Activated CD8-positive, alpha-beta T cell treated with anti-CD3 and anti-CD28 coated beads for 36 hours (primary cell): ENCODE data around the gene KRT16. TPM values are rescaled to one million over a fixed set of nuclear protein-coding genes. Genes with fewer than 3 reads are reported as not detected.

ENCODE experiments used
- ATAC-seq: fragments of 200-7000 bp; cut with Tn5 transposase; one replicate; pipeline ENCODE4 v1.10.0; 2021; ENCODE audit warnings: mild to moderate bottlenecking, moderate library complexity
- CTCF ChIA-PET: fragments of 350-600 bp; sonication (Branson Sonifier 250); formaldehyde crosslinking; loops from one replicate; lab custom pipeline; 2021; ENCODE audit warnings: antibody characterized with exemption; lab: Charles Lee
- POLR2A ChIA-PET: fragments of 350-600 bp; sonication (Branson Sonifier 250); formaldehyde crosslinking; loops from one replicate; lab custom pipeline; 2021; ENCODE audit warnings: antibody characterized with exemption; lab: Charles Lee
- DNase-seq: peaks from one replicate; pipeline ENCODE4 v3.0.0-alpha.2; 2020
- H3K27ac Mint-ChIP-seq: one replicate; pipeline ENCODE4 v1.8.0; 2021; ENCODE audit warnings: mild to moderate bottlenecking, mixed read lengths
- H3K27me3 Mint-ChIP-seq: one replicate; pipeline ENCODE4 v1.8.0; 2021; ENCODE audit warnings: mixed read lengths
- H3K36me3 Mint-ChIP-seq: one replicate; pipeline ENCODE4 v1.8.0; 2021; ENCODE audit warnings: low read depth, mixed read lengths
- H3K4me1 Mint-ChIP-seq: one replicate; pipeline ENCODE4 v1.8.0; 2021; ENCODE audit warnings: low read depth, mixed read lengths
- H3K4me3 Mint-ChIP-seq: one replicate; pipeline ENCODE4 v1.8.0; 2021; ENCODE audit warnings: mild to moderate bottlenecking, moderate library complexity, mixed read lengths
- H3K9me3 Mint-ChIP-seq: one replicate; pipeline ENCODE4 v1.8.0; 2021; ENCODE audit warnings: mixed read lengths
- intact Hi-C: fragments of 100-400 bp; cut with micrococcal nuclease; formaldehyde crosslinking; loops from one replicate; pipeline ENCODE4 v1.10.0; 2022
- total RNA-seq, 2 experiments: library from RNA; stranded (reverse); gene quantifications; one replicate each; pipeline ENCODE4 v1.2.3, GENCODE V29; 2021
- TF ChIP-seq, protein P1 (sequence below): fragments of 200-600 bp; IDR thresholded peaks from one replicate; pipeline ENCODE4 v1.8.0; 2022; ENCODE audit warnings: antibody characterized with exemption, mild to moderate bottlenecking

KRT16 gene
- total RNA-seq, 2 experiments from 2014 or later, result not detected

DNA sequence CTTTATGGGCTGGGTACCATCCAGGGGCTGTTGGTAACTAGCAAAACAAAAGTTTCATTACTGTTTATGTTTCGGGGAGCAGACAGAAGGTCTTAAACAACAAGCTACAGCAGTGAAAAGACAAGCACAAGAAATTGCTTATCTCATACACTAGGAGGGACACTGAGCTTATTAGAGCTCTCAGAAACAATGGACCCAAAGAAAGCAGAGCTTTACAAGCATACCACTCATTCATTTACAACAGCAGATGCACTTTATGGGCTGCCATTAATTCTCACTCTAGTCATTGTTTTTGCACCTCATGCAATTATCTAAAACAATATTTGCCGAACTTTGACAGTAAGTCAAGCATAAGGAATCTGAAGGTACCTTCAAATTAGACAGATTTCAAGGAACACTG lies 10.0 kb downstream of the KRT16 start:
- TF ChIP-seq, protein P1, sequence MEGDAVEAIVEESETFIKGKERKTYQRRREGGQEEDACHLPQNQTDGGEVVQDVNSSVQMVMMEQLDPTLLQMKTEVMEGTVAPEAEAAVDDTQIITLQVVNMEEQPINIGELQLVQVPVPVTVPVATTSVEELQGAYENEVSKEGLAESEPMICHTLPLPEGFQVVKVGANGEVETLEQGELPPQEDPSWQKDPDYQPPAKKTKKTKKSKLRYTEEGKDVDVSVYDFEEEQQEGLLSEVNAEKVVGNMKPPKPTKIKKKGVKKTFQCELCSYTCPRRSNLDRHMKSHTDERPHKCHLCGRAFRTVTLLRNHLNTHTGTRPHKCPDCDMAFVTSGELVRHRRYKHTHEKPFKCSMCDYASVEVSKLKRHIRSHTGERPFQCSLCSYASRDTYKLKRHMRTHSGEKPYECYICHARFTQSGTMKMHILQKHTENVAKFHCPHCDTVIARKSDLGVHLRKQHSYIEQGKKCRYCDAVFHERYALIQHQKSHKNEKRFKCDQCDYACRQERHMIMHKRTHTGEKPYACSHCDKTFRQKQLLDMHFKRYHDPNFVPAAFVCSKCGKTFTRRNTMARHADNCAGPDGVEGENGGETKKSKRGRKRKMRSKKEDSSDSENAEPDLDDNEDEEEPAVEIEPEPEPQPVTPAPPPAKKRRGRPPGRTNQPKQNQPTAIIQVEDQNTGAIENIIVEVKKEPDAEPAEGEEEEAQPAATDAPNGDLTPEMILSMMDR, result no peak
- CTCF ChIA-PET, result interaction anchor here (0.9 to 1.6 kb wide), 3 partner anchors 46 to 186 kb away, joined by 3 to 4 read pairs (median 3); no protein-coding TSS in a partner anchor
- POLR2A ChIA-PET, result no interaction called here
- Mint-ChIP-seq H3K36me3 (peaks cover 8% of the 10 kb centered on the region), H3K27me3 (peaks cover 10% of the 10 kb centered on the region), H3K9me3 (peaks cover 14% of the 10 kb centered on the region), H3K4me1 (no peaks in the 10 kb centered on the region), H3K4me3 (no peak overlapping the region), H3K27ac (no peak overlapping the region)
- DNase-seq, result no peak
- intact Hi-C loops, result no loop called here
- ATAC-seq, result no peak

DNA sequence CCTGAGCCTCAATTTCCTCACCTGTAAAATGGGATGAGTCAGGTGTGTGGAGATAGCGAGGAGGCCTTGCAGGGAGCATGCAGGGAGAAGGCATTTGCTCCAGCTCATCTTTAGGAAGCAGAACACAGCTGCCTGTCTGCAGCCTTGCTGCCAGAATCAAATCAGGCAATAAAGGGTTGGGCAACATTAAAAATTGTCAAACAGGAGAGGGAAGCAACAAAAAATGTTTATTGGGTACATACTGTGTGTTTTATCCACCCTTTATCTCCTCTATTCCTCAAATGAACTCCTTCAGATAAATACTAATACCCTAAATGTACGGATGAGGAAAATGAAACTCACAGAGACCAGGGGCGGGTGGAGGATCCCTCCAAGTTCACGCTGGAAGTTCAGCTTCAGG lies 12.2 kb downstream of the KRT16 start:
- Mint-ChIP-seq H3K4me3 (no peak overlapping the region), H3K36me3 (no peaks in the 10 kb centered on the region), H3K4me1 (no peaks in the 10 kb centered on the region), H3K27ac (no peak overlapping the region), H3K9me3 (no peaks in the 10 kb centered on the region), H3K27me3 (no peaks in the 10 kb centered on the region)
- no peak for ATAC-seq
- TF ChIP-seq, protein P1, result no peak
- POLR2A ChIA-PET, result interaction anchor here (0.6 kb wide), 1 partner anchor 22 kb away, joined by 4 read pairs; no protein-coding TSS in a partner anchor
- intact Hi-C loops, result no loop called here
- DNase-seq, result no peak
- CTCF ChIA-PET, result interaction anchor here (1.5 kb wide), 1 partner anchor 51 kb away, joined by 4 read pairs; no protein-coding TSS in a partner anchor

DNA sequence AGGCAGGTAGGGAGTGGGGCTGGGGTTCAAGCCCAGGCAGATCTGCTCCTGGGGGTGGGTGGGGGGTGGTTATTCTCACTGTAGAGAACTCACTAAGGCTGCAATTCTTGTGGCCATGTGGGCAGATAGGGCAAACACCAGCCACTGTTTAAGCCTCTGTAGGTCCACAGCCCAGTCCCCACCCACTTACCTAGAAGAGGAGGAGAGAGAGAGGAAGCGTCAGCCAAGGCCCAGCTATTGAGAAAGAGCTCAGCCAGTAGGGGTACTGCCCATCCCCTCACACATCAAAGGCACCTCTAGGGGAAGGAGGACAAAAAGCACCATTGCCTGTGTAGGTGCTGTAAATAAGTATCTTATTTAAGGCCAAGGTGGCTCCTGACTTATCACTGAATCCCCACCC lies 12.9 kb downstream of the KRT16 start:
- Mint-ChIP-seq H3K27me3 (peaks cover 2% of the 10 kb centered on the region), H3K4me1 (no peaks in the 10 kb centered on the region), H3K27ac (no peak overlapping the region), H3K9me3 (no peaks in the 10 kb centered on the region), H3K4me3 (no peak overlapping the region), H3K36me3 (no peaks in the 10 kb centered on the region)
- ChIA-PET CTCF (no interaction called here), POLR2A (interaction anchor here (0.6 kb wide), 1 partner anchor 22 kb away, joined by 4 read pairs; no protein-coding TSS in a partner anchor)
- DNase-seq (no peak), ATAC-seq (no peak)
- TF ChIP-seq, protein P1, result no peak
- intact Hi-C loops, result no loop called here

DNA sequence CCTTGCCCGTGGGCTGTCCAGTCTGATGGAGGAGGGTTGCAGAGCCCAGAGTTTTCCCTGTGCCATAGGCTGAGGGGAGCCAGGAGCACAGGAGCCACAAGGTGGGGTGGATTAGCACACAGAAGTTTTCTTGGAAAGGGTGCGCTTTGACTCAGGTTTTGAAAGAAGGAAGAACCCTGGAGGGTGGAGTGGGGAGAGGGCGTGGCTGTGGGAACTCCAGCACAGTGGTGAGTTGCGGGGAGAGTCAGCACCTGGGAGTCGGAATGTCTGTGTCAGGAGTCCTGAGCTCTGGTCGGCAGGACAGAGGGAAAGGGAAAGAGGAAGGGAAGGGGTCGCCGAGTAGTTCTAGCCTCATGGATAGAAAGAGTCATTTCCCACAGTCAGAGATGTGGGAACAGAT lies 17.0 kb downstream of the KRT16 start:
- TF ChIP-seq, protein P1, result no peak
- Mint-ChIP-seq H3K4me3 (no peak overlapping the region), H3K27me3 (peaks cover 8% of the 10 kb centered on the region), H3K4me1 (no peaks in the 10 kb centered on the region), H3K27ac (no peak overlapping the region), H3K36me3 (no peaks in the 10 kb centered on the region), H3K9me3 (no peaks in the 10 kb centered on the region)
- intact Hi-C loops, result no loop called here
- DNase-seq, result no peak
- ATAC-seq, result no peak
- ChIA-PET CTCF (interaction anchor here (2.1 kb wide), 1 partner anchor 47 kb away, joined by 8 read pairs; no protein-coding TSS in a partner anchor), POLR2A (no interaction called here)

DNA sequence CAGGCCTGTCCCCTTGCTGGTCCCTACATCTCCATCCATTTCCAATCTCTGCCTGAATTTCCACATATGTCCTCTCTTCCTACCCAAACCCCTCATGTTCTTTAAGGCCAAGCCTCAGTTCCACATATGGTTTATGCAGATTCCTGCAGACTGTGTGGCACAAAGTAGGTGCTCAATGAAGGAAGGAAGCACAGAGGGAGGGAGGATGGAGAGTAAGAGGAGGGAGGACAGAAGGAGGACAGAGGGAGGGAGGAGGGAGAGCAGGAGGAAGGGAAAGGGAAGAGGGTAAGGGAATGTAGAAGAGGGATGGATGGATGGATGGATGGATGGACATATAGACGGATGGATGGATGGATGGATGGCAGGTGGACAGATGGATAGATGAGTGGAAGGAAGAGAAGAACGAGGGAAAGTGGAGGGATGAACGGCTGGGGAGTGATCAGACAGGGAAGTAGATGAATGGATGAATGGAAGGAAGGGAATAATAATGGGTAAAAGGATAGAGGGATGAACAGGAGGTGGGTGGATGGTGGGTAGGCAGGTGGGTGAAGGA lies 18.1 kb downstream of the KRT16 start:
- CTCF ChIA-PET, result interaction anchor here (1.2 to 2.3 kb wide), 3 partner anchors 45 to 69 kb away, joined by 3 to 12 read pairs (median 7); no protein-coding TSS in a partner anchor
- Mint-ChIP-seq H3K27me3 (peaks cover 11% of the 10 kb centered on the region), H3K9me3 (no peaks in the 10 kb centered on the region), H3K4me3 (no peak overlapping the region), H3K36me3 (no peaks in the 10 kb centered on the region), H3K4me1 (no peaks in the 10 kb centered on the region), H3K27ac (no peak overlapping the region)
- POLR2A ChIA-PET, result no interaction called here
- TF ChIP-seq, protein P1, result no peak
- no peak for ATAC-seq
- intact Hi-C loops, result no loop called here
- DNase-seq, result no peak
